Retinal pigment epithelial cell (primary cell): ENCODE measurements around the gene TMEM131L.

Experiments used
- DNase-seq: peaks from one replicate; pipeline ENCODE4 v3.0.0-alpha.2; 2010; ENCODE audit warnings: low read depth
- H3K4me3 ChIP-seq: 2 replicates; pipeline ENCODE4 v1.5.1; 2011; ENCODE audit warnings: mild to moderate bottlenecking, low read length, control low read depth, moderate library complexity
- CTCF ChIP-seq: conservative IDR thresholded peaks from 2 replicates; pipeline ENCODE4 v1.5.1; 2011; ENCODE audit warnings: low read depth, low read length, control low read depth, inconsistent platforms

Gene TMEM131L

GRCh38 chr4:153676486-153676885, 210.3 kb downstream of the TMEM131L start:
- DNase-seq = no peak
- TF ChIP-seq CTCF = no peak
- no peak overlapping the region for H3K4me3 ChIP-seq

- no peak for TF ChIP-seq CTCF
- peak; percentile 62 for DNase-seq
- no peak overlapping the region for H3K4me3 ChIP-seq
These were observed 210.8 kb downstream of the TMEM131L start for GRCh38 chr4:153676984-153677383.

GRCh38 chr4:153679486-153679885, 213.3 kb downstream of the TMEM131L start:
- DNase-seq = no peak
- TF ChIP-seq CTCF = no peak
- H3K4me3 ChIP-seq = no peak overlapping the region

GRCh38 chr4:153683763-153684181, 217.6 kb downstream of the TMEM131L start:
- no peak for DNase-seq
- H3K4me3 ChIP-seq = peak overlapping the region; percentile 55

GRCh38 chr4:153684182-153684970, 218.2 kb downstream of the TMEM131L start, which contains the start of gene TLR2:
TSS of gene TLR2 (plus strand) at chr4:153684280. CDS start at chr4:153702908, 18,628 bp downstream.
- no peak for DNase-seq
- TF ChIP-seq CTCF = no peak
- H3K4me3 ChIP-seq = peak within 1 kb of the TSS; percentile 55

More at GRCh38 chr4:153683763-153684181, 217.6 kb downstream of the TMEM131L start:
- no peak for TF ChIP-seq CTCF

- TF ChIP-seq CTCF = no peak
- peak overlapping the region; percentile 55 for H3K4me3 ChIP-seq
These were observed 218.8 kb downstream of the TMEM131L start for GRCh38 chr4:153684971-153685371.

More at GRCh38 chr4:153684971-153685371, 218.8 kb downstream of the TMEM131L start:
- DNase-seq = no peak
